Fibroblast of lung (primary cell): ENCODE measurements around the gene PCDH18. TPM values are rescaled to one million over a fixed set of nuclear protein-coding genes. Genes with fewer than 3 reads are reported as not detected.

Experiments
- DNase-seq, 2 donors: peaks; one replicate each; pipeline versions ENCODE4 v3.0.0 to v3.0.0-alpha.2; 2010; ENCODE audit warnings: low read depth in 2 of 2
- H2AFZ ChIP-seq: 2 replicates; pipeline ENCODE4 v1.5.1; 2012; ENCODE audit warnings: low read length, control low read depth, inconsistent platforms
- H3K27ac ChIP-seq: 2 replicates; pipeline ENCODE4 v1.5.1; 2011; ENCODE audit warnings: low read length, control low read depth; ENCODE audit not compliant: insufficient read depth
- H3K27me3 ChIP-seq: 2 replicates; pipeline ENCODE4 v1.5.1; 2011; ENCODE audit warnings: mild to moderate bottlenecking, low read length; ENCODE audit not compliant: control insufficient read depth, insufficient read depth
- H3K36me3 ChIP-seq: 2 replicates; pipeline ENCODE4 v1.5.1; 2011; ENCODE audit warnings: low read length; ENCODE audit not compliant: control insufficient read depth, insufficient read depth
- H3K4me1 ChIP-seq: 2 replicates; pipeline ENCODE4 v1.5.1; 2011; ENCODE audit warnings: low read length; ENCODE audit not compliant: control insufficient read depth, insufficient read depth; ENCODE audit errors: extremely low read depth
- H3K4me2 ChIP-seq: 2 replicates; pipeline ENCODE4 v1.5.1; 2011; ENCODE audit warnings: low read length, control low read depth; ENCODE audit not compliant: insufficient read depth; ENCODE audit errors: extremely low read depth
- H3K4me3 ChIP-seq, 4 experiments: fragments of 200-600 bp in 1 of 4; sonication (generic) in 1 of 4; replicated peaks in 1 of 4; 2 replicates each; pipeline ENCODE4 v1.5.1; 2011 to 2016; ENCODE audit warnings: low read length in 4 of 4, low read depth in 3 of 4, mild to moderate bottlenecking in 3 of 4, control low read depth in 2 of 4, inconsistent platforms in 1 of 4, mixed read lengths in 1 of 4; ENCODE audit not compliant: insufficient read depth in 1 of 4; ENCODE audit errors: control extremely low read depth in 1 of 4
- H3K79me2 ChIP-seq: 2 replicates; pipeline ENCODE4 v1.5.1; 2012; ENCODE audit warnings: mild to moderate bottlenecking, low read length, inconsistent platforms; ENCODE audit not compliant: control insufficient read depth, insufficient read depth
- H3K9ac ChIP-seq: 2 replicates; pipeline ENCODE4 v1.5.1; 2011; ENCODE audit warnings: mild to moderate bottlenecking, low read length, control low read depth; ENCODE audit not compliant: insufficient read depth
- H3K9me3 ChIP-seq: 2 replicates; pipeline ENCODE4 v1.5.1; 2012; ENCODE audit warnings: low read depth, low read length; ENCODE audit not compliant: control insufficient read depth, insufficient read depth
- H4K20me1 ChIP-seq: 2 replicates; pipeline ENCODE4 v1.5.1; 2011; ENCODE audit warnings: low read length; ENCODE audit not compliant: control insufficient read depth, insufficient read depth; ENCODE audit errors: extremely low read depth
- EZH2 ChIP-seq: IDR thresholded peaks from 2 replicates; pipeline ENCODE4 v1.5.1; 2012; ENCODE audit warnings: low read length, control low read depth, mild to moderate bottlenecking; ENCODE audit errors: missing control alignments
- polyA plus RNA-seq, 2 donors: library from polyadenylated mRNA; depleted of rRNA in 1 of 2; stranded (reverse) in 1 of 2; unstranded in 1 of 2; fragments of >200 nt; gene quantifications; 2 replicates each; pipeline ENCODE4 v1.2.1, GENCODE V29; 2011 to 2012; ENCODE audit warnings: missing spikeins in 1 of 2
- total RNA-seq: library from RNA; depleted of rRNA; stranded (reverse); fragments of >200 nt; gene quantifications from 2 replicates; pipeline ENCODE4 v1.2.1, GENCODE V29; 2014
- TF ChIP-seq, protein P1 (sequence below), 2 donors: IDR thresholded peaks in 1 of 2; conservative IDR thresholded peaks in 1 of 2; 1 replicate in 1 of 2; 2 replicates in 1 of 2; pipeline ENCODE4 v1.5.1; 2011 to 2012; ENCODE audit warnings: low read length in 2 of 2, control low read depth in 1 of 2, inconsistent platforms in 1 of 2, low read depth in 1 of 2, mild to moderate bottlenecking in 1 of 2

The PCDH18 gene
- total and polyA plus RNA-seq, 2 donors (not counting 1 experiment from before 2014, with no cell fraction given) = 203 to 542 TPM

DNA sequence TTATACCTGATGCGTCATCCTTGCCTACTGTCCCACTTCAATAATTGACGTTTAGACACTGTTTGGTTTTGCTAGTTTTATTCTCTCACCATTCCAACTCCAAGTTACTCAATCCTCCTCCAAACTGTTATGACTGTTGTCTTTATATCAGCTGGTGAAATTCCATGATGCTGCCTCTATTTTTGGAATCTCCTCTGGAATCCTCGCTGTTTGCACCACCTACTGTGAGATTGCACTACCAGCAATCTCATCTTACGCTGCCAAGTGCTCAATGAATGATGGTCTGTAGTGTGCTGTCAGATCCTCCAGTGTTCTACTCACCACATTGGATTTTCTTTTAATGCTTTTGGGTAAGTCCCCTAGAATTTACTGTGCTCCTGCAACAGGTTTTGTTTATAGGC, 13.2 kb upstream of the PCDH18 start:
- Histone ChIP-seq H3K4me3 (no peak overlapping the region), H3K27me3 (no peaks in the 10 kb centered on the region), H3K79me2 (no peaks in the 10 kb centered on the region), H3K4me1 (peaks cover 4% of the 10 kb centered on the region), H4K20me1 (no peaks in the 10 kb centered on the region), H3K9ac (no peak overlapping the region), H3K4me2 (no peak overlapping the region), H3K27ac (peak overlapping the region; percentile 8), H2AFZ (no peak overlapping the region), H3K9me3 (no peaks in the 10 kb centered on the region), H3K36me3 (no peaks in the 10 kb centered on the region)
- DNase-seq = peak; percentile 63 to 90
- TF ChIP-seq EZH2 = no peak
- TF ChIP-seq, protein P1, sequence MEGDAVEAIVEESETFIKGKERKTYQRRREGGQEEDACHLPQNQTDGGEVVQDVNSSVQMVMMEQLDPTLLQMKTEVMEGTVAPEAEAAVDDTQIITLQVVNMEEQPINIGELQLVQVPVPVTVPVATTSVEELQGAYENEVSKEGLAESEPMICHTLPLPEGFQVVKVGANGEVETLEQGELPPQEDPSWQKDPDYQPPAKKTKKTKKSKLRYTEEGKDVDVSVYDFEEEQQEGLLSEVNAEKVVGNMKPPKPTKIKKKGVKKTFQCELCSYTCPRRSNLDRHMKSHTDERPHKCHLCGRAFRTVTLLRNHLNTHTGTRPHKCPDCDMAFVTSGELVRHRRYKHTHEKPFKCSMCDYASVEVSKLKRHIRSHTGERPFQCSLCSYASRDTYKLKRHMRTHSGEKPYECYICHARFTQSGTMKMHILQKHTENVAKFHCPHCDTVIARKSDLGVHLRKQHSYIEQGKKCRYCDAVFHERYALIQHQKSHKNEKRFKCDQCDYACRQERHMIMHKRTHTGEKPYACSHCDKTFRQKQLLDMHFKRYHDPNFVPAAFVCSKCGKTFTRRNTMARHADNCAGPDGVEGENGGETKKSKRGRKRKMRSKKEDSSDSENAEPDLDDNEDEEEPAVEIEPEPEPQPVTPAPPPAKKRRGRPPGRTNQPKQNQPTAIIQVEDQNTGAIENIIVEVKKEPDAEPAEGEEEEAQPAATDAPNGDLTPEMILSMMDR (conservative IDR thresholded peaks at IDR 0.05 in 1 of 2, IDR thresholded peaks at IDR 0.05 in 1 of 2; ENCODE audit: low read depth in 1 of 2, low read length in 2 of 2) = peak in 1 of 2 donors; percentile 15

DNA sequence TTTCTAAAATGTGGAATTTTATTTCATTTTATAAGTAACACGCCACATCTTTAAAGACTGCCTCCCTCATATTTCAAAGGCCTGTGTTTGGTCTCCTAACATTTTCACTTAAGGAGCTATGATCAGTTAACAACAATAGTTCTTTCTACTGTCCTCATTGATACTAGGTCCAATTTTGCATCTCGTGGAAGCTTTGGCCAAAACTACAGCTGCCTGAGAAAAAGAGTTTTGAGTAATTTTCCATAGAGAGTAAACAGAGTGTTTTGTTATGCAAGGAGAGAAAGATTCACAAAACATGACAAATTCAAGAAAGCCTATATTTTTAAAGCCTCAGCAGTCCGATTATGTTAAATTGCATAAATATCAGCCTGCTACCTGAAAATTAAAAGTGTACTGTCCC, 11.4 kb upstream of the PCDH18 start:
- Histone ChIP-seq H3K9ac (no peak overlapping the region), H3K4me1 (peaks cover 4% of the 10 kb centered on the region), H2AFZ (no peak overlapping the region), H4K20me1 (no peaks in the 10 kb centered on the region), H3K36me3 (no peaks in the 10 kb centered on the region), H3K4me3 (no peak overlapping the region), H3K79me2 (no peaks in the 10 kb centered on the region), H3K27me3 (no peaks in the 10 kb centered on the region), H3K4me2 (no peak overlapping the region), H3K27ac (no peak overlapping the region), H3K9me3 (no peaks in the 10 kb centered on the region)
- DNase-seq = no peak
- no peak for TF ChIP-seq EZH2
- TF ChIP-seq, protein P1 (conservative IDR thresholded peaks at IDR 0.05 in 1 of 2, IDR thresholded peaks at IDR 0.05 in 1 of 2; ENCODE audit: low read depth in 1 of 2, low read length in 2 of 2) = no peak

DNA sequence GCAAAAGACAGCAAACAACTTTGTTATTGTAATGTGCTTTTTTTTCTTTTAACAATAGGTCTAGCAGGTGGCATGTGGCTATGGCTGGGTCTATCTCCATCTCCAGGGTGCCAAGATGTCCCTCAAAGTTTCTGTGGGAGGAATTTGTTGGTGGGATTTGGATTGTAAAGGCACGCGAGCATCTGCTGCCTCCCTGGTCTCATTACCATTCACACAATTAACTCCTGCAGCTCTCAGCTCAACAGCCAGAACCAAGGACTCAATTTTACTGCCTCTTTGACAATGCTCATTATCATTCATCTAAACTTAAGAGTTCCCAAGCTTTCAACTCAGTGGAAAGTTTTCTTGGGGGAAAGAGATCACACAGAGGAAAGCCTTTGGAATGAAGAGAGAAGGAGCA, 10.9 kb upstream of the PCDH18 start:
- Histone ChIP-seq H3K27me3 (no peaks in the 10 kb centered on the region), H3K4me1 (peaks cover 4% of the 10 kb centered on the region), H3K9ac (no peak overlapping the region), H3K9me3 (no peaks in the 10 kb centered on the region), H4K20me1 (no peaks in the 10 kb centered on the region), H3K79me2 (no peaks in the 10 kb centered on the region), H2AFZ (peak overlapping the region; percentile 45), H3K4me3 (no peak overlapping the region), H3K36me3 (no peaks in the 10 kb centered on the region), H3K27ac (no peak overlapping the region), H3K4me2 (no peak overlapping the region)
- no peak for DNase-seq
- TF ChIP-seq, protein P1 (conservative IDR thresholded peaks at IDR 0.05 in 1 of 2, IDR thresholded peaks at IDR 0.05 in 1 of 2; ENCODE audit: low read depth in 1 of 2, low read length in 2 of 2) = no peak
- TF ChIP-seq EZH2 = no peak
